Stimulated activated CD8-positive, alpha-beta memory T cell treated with anti-CD3 and anti-CD28 coated beads, Interleukin-2, amount 100 ng/mL, for 1 hour (primary cell): Measurements from ENCODE around the gene IFNGR2.
"Not testable (repeated sequence)": the region's sequence is repeated elsewhere in the genome, so short reads cannot be mapped to it uniquely, and the experiment has no call there.

Source experiments
- DNase-seq, 2 donors: peaks; one replicate each; pipeline ENCODE4 v3.0.0-alpha.2; 2020; ENCODE audit warnings: low read depth in 2 of 2

Gene IFNGR2

GRCh38 chr21:33377221-33377920 lies 25.8 kb upstream of the IFNGR2 start:
- no peak for DNase-seq

- no peak for DNase-seq
Measured at GRCh38 chr21:33378081-33378480, 25.1 kb upstream of the IFNGR2 start.

GRCh38 chr21:33379934-33380333 lies 23.3 kb upstream of the IFNGR2 start:
- DNase-seq, result not testable (repeated sequence)

- peak; percentile 50 to 70 for DNase-seq
Measured at GRCh38 chr21:33380483-33380998, 22.7 kb upstream of the IFNGR2 start.

GRCh38 chr21:33381381-33381780 lies 21.8 kb upstream of the IFNGR2 start:
- DNase-seq, result not testable (repeated sequence)

GRCh38 chr21:33383056-33383888 lies 19.9 kb upstream of the IFNGR2 start:
- DNase-seq, result peak; percentile 40 to 43

- DNase-seq, result no peak
Measured at GRCh38 chr21:33384841-33385331, 18.3 kb upstream of the IFNGR2 start.

- DNase-seq, result no peak
Measured at GRCh38 chr21:33386222-33386784, 16.9 kb upstream of the IFNGR2 start.

GRCh38 chr21:33387294-33387693 lies 15.9 kb upstream of the IFNGR2 start:
- no peak for DNase-seq

- DNase-seq, result no peak
Measured at GRCh38 chr21:33388188-33388587, 15.0 kb upstream of the IFNGR2 start.

GRCh38 chr21:33390479-33390878 lies 12.7 kb upstream of the IFNGR2 start:
- no peak for DNase-seq

- no peak for DNase-seq
Measured at GRCh38 chr21:33391656-33392055, 11.6 kb upstream of the IFNGR2 start.

- no peak for DNase-seq
Measured at GRCh38 chr21:33392284-33392985, 10.8 kb upstream of the IFNGR2 start.

- DNase-seq, result no peak
Measured at GRCh38 chr21:33393348-33393747, 9.9 kb upstream of the IFNGR2 start.

- no peak for DNase-seq
Measured at GRCh38 chr21:33394260-33394659, 9.0 kb upstream of the IFNGR2 start.

- no peak for DNase-seq
Measured at GRCh38 chr21:33395891-33396331, 7.3 kb upstream of the IFNGR2 start.

GRCh38 chr21:33396436-33396835 lies 6.8 kb upstream of the IFNGR2 start:
- no peak for DNase-seq

- no peak for DNase-seq
Measured at GRCh38 chr21:33396951-33397350, 6.3 kb upstream of the IFNGR2 start.

GRCh38 chr21:33397717-33398116 lies 5.5 kb upstream of the IFNGR2 start:
- DNase-seq, result no peak

GRCh38 chr21:33398361-33398760 lies 4.9 kb upstream of the IFNGR2 start:
- DNase-seq, result no peak

- DNase-seq, result no peak
Measured at GRCh38 chr21:33401630-33401992, 1.6 kb upstream of the IFNGR2 start.
